Mammary epithelial cell (primary cell): ENCODE results near the gene TDP1.

Experiments used
- CTCF ChIP-seq, 2 donors: IDR thresholded peaks in 1 of 2; conservative IDR thresholded peaks in 1 of 2; 2 replicates each; pipeline ENCODE4 v1.5.1; 2011 to 2012; ENCODE audit warnings: inconsistent platforms in 2 of 2, low read length in 2 of 2, mild to moderate bottlenecking in 2 of 2, control low read depth in 1 of 2, low read depth in 1 of 2; ENCODE audit not compliant: insufficient read depth in 1 of 2; ENCODE audit errors: extremely low read depth in 1 of 2
- EZH2 ChIP-seq: IDR thresholded peaks from 2 replicates; pipeline ENCODE4 v1.6.1; 2012; ENCODE audit warnings: low read length, inconsistent platforms, borderline replicate concordance

GRCh38 chr14:89911010-89911919, 44.5 kb upstream of the TDP1 start:
- TF ChIP-seq CTCF (conservative IDR thresholded peaks at IDR 0.05 in 1 of 2, IDR thresholded peaks at IDR 0.05 in 1 of 2; ENCODE audit: extremely low read depth in 1 of 2, insufficient read depth in 1 of 2, low read depth in 1 of 2, low read length in 2 of 2) (no peak), EZH2 (no peak)
